Measurements from ENCODE around the gene FAM20C.

- TF ChIP-seq, protein P1, sequence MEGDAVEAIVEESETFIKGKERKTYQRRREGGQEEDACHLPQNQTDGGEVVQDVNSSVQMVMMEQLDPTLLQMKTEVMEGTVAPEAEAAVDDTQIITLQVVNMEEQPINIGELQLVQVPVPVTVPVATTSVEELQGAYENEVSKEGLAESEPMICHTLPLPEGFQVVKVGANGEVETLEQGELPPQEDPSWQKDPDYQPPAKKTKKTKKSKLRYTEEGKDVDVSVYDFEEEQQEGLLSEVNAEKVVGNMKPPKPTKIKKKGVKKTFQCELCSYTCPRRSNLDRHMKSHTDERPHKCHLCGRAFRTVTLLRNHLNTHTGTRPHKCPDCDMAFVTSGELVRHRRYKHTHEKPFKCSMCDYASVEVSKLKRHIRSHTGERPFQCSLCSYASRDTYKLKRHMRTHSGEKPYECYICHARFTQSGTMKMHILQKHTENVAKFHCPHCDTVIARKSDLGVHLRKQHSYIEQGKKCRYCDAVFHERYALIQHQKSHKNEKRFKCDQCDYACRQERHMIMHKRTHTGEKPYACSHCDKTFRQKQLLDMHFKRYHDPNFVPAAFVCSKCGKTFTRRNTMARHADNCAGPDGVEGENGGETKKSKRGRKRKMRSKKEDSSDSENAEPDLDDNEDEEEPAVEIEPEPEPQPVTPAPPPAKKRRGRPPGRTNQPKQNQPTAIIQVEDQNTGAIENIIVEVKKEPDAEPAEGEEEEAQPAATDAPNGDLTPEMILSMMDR (conservative IDR thresholded peaks at IDR 0.05 in 1 of 2, IDR thresholded peaks at IDR 0.05 in 1 of 2; ENCODE audit: extremely low read depth in 1 of 2, insufficient read depth in 1 of 2, low read depth in 1 of 2, low read length in 2 of 2) = no peak
- TF ChIP-seq EZH2 (IDR thresholded peaks at IDR 0.05; ENCODE audit: borderline replicate concordance, low read length) = no peak
These were observed 3.5 kb upstream of the FAM20C start for GRCh38 chr7:188727-189500.

Measured in mammary epithelial cell (primary cell).